ENCODE results near the gene GSTT2B. TPM values are rescaled to one million over a fixed set of nuclear protein-coding genes. Genes with fewer than 3 reads are reported as not detected.
"Not testable (repeated sequence)": the region's sequence is repeated elsewhere in the genome, so short reads cannot be mapped to it uniquely, and the experiment has no call there.

GSTT2B gene, protein sequence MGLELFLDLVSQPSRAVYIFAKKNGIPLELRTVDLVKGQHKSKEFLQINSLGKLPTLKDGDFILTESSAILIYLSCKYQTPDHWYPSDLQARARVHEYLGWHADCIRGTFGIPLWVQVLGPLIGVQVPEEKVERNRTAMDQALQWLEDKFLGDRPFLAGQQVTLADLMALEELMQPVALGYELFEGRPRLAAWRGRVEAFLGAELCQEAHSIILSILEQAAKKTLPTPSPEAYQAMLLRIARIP
- 6.3 and 7.5 TPM in 2 replicates for total RNA-seq (2014; rRNA removed; shearing (Covaris generic))

DNA sequence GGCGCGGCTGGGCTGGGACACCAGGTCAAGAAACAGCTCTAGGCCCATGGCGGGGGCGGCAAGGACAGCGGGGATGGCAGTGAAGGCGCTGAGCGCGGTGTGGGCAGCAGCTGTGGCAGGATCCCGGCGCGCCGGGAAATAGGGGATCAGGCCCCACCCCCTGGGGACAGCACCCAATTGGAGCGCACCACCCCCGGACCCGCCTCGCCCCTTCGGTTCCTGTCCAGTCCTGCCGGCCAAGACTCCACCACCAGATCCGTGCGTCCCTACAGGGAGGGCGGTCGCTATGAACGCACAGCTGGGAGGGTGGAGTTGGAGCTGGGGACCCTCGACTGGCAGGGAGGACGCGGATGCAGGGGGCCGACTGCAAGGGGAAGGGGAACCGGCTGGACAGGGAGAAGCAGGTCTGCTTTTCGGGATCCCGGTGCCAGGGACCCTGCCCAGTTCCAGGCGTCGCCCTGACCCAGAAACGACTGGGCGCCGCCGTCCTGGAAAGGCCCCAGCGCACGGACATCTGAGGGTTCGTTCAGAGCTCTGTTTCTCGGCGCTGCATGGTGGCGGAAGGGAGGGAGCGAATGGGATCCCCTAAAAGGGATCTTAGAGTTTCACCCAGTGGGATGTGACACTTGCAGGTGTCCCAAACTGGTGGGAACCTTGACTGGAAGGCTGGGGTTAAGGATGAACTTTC is at the start of gene GSTT2B:
Gene GSTT2B, minus strand, starts transcription at position 112 of the 688 bp plus-strand sequence. Its CDS starts 64 bp downstream, at position 48.
- DNase-seq (ENCODE audit: low spot score): not testable (repeated sequence)

DNA sequence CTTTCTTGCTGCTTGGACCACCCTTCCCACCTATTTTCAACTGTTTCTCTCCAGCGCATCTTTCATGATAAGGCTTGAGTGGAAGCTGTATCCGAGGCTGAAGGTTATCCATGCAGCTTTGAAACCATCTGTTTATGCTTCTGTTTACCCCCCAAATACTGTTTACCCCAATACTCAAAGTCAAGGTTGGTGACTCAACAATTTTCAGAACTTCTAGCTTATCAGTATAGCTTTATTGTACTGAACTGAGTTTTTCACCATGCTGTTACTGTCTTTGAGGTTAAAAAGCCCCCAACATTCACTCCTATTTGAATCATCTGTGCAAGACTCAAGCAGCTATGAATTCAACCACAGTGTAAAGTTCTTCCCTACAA is 49.0 kb upstream of the GSTT2B start:
- DNase-seq (ENCODE audit: low spot score): no peak

DNA sequence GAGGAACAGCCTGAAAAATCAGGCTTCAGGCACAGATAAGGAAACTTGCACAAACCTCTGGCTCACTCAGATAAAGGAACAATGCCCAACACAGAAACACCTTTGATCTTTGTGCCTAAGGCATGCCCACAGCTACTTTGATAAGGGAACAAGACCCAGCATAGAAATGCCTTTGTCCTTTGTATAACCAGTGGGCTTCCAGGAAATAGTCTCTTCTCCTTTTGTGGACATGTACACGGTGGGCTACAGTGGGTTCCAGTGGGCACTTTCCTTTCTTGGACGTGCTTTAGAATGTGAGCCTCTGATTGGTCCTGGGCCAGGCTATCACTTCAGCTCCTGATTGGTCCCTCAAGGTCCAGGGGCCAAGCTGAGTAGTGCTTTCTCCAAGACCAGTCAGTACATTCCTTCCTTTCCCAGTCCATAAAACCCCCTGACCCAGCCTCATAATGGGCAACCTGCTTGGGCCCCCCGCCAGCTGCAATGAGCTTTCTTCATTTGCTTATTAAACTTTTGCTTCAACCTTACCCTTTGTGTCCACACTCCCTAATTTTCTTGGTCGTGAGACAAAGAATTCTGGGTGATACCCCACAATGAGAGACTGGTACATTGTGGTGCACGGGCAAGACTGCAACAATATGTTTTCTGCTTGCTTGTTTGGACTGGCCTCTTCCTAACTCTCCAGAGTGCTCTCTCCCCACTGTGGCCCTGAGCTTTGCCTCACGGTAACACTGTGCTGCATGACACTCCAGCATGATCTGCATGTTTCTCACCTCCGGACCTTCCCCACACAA is 48.4 kb upstream of the GSTT2B start:
- DNase-seq (ENCODE audit: low spot score): no peak

DNA sequence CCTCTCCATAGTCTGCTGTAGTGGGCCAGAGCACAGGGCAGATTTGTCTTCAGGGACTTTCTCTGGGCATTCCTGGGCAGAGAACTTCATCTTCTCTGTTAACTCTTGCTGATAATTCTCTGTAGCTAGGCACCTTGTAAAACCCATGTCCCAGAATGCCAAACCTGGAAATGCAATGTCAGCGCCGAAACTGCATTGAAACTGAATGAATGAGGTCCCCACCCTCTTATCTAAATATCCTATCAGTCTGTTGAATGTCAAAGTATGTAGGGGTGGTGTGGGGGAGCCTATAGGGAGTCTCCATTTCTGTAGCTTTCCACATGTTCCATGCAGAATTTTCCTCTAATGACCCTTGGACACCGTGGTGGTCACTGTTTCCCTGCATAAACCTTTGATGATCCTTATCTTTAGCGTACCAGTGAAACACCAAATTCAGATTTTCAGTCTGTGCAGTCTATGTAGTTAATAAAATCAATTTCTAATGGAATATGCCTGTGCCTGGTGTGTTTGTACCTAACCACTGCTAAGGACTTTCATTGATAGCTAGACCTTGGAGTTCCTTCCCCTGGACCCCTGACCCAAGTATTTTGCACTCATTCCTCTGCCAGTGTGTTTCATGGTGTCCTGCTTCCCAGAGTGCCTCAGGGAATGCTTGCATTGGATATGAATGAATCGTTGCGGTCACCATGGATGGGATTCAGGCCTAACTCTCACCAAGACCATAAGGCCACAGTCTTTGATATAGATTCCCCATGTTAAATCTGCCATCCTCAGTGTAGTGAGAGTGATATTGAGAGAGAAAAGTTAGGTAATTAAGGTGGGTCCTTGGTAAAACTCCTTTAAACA is 47.6 kb upstream of the GSTT2B start:
- no peak for DNase-seq (ENCODE audit: low spot score)

DNA sequence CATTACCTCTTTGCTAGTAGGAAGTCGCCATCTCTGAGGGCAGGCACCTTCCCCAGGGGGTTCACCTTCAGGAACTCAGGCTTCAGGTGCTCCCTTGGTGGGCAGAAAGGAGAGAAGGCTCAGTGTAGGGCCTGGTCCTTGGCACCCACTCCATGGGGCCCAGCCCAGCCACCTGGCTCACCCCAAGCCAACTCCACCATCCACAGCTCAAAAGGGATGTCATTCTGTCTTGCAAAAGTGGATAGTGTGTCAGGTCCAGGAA is 47.0 kb upstream of the GSTT2B start:
- DNase-seq (ENCODE audit: low spot score): no peak

DNA sequence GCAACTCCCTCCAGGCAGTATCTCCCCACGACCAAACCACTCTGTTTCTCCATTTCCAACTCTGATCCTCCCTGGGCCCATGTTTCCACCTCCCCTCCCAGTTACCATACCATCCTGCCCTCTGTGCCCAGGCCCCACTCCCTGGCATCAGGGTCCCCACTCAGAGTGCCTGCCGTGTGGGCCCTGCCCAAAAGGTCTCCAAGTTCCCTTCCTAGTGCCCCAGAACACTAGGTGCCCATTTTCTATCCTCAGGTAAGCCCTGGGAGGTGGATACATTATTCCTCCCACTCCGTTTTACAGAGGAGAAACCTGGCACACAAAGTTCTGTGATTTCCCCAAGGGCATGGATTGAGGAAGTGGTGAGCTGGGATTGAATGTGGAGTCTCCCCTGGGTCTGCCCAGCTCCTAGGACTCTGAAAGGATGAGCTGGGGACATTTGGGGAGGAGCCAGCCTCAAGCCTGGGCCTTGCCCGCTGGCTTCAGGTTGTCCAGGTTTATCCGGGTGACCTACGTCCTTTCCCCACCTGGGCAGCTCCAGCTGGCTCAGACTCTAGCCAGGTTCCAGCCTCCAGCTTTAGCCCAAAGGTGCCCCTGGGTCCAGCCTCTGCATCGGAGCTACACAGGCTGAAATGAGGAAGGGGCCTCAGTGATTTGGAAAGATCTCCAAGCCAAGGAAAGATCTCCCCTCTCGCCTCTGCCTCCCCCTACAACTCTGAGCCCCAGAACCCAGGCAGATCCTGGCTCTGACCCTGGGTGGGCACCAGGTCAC is 46.4 kb upstream of the GSTT2B start:
- DNase-seq (ENCODE audit: low spot score): no peak

DNA sequence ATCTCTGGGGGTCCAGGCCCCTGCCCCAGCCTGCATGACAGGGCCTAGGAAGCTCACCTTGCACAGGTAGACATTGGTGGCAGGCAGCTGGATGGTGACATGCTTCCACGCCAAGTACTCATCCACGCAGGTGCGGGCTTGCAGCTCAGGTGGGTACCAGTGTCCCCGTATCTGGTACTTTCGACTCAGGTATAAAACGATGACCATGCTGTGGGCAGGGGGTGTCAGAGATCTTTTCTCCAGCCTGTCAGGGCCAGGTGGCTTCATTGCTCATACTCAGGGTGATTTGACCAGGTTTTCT is 45.9 kb upstream of the GSTT2B start:
- no peak for DNase-seq (ENCODE audit: low spot score)

DNA sequence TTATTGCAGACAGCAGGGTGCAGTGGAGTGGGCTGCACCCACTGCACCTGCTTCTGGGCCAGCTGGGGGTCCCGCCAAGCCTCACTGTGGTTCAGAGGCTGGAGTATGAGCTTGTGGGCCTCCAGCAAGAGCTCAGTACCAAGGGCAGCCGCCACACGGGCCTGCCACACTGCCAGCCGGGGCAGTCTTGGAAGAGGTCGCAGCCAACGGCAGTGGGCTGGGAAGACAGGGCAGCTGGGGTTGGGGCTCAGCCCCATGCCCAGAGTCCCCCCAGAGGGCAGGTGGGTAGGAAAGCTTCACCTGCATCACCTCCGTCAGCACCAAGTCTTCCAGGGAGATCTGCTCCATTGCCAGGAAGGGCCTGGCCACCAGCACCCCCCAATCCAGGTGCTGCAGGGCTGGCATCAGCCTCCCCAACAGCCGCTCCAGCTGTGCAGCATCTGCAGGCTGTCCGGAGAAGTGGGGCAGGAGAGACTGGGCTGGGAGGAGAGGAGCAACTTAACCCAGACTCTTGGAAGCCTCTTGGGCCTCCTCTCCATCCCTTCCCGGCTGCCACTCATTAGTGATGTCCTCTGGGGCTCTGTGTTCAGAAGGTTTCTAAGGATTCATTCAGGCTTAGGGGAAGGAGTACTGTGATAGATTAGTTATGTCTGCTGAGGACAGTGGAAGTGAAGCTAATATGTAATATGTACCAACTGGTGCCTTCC is 45.4 kb upstream of the GSTT2B start:
- DNase-seq (ENCODE audit: low spot score): no peak

DNA sequence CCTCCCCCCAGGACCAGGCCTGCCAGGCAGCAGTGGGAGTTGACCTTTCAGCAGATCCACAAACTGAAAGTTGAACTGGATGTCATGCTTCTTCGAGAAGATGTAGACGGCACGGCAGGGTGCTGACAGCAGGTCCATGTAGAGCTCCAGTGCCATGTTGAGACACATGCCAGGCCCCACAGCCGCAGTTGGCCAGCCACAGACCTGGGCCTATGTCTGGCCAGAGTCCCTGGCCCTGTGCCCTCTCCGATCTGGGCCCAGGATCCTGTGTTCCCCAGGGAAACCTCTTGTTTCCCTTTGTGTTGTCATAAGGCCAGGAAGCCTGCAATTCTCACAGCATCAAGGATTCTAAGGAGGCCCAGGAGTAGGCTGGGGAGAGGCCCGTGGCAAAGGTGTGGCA is 44.2 kb upstream of the GSTT2B start, which contains the start of gene GSTT4:
Gene GSTT4, minus strand, starts transcription at position 253 of the 400 bp plus-strand sequence. Its CDS starts 97 bp downstream, at position 156.
- DNase-seq (ENCODE audit: low spot score): no peak

DNA sequence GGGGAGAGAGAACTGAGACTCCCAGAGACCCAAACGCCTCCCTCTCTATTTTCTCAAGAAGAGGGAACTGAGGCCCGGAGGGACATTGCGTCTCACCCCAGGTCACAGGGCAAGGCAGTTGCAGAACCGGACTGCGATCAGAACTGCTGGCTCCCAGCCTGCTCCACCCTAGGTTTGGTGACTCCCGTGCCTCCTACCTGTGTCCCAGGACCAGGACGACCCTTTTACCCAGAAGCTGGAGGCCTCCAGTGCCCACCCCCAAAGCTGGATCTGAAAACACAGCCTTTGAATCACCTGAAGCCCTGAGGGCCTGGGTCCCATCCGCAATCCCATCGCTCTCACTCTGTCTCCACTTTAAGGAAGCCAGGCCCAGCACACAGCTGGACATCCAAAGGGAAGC is 42.9 kb upstream of the GSTT2B start:
- DNase-seq (ENCODE audit: low spot score): no peak

DNA sequence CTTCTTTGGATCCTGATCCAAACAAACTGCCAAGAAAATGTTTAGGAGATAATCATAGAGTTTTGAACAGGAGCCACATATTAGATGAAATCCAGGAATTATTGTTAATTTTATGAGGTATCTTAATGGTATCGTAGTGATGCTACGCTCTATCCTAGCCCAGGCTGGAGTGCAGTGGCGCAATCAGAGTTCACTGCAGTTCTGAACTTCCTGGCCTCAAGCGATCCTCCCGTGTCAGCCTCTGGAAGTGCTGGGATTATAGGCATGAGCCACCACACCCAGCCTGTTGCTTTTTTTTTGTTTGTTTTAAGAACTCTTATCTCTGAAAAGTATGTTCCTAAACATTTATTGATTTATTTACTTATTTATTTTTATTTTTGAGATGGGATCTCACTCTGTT is 41.9 kb upstream of the GSTT2B start:
- DNase-seq (ENCODE audit: low spot score): no peak

DNA sequence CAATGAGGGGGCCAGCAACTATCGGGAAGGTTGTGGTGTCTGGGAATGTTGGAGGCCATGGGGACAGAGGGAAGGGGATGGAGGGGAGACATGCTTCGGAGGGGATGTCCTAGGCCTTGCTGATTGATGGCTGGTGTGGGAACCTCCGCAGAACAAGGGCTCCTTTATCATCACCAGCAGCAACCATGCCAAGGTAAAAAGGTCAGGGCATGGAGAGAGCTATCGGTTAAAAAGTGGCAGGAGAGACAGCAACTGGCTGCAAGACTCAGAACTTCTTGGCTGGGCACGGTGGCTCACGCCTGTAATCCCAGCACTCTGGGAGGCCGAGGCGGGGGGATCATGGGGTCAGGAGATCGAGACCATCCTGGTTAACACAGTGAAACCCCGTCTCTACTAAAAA is 41.3 kb upstream of the GSTT2B start:
- no peak for DNase-seq (ENCODE audit: low spot score)

DNA sequence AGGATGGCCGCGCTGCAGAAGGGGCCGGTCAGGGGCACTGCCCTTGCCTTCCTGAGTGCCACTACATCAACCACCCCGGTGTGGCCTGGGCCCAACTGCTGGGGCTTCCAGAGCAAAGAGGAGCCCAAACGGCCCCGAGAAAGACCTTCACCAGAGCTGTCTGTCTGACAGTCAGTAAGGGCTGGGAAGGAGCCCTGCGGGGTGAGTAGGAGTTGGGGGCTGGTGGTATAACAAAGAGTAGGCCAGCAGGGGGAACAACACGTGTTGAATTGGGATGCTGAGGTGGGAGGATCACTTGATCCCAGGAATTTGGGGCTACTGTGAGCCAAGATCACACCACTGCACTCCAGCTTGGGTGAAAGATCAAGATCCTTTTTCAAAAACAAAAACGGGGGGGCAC is 40.3 kb upstream of the GSTT2B start:
- DNase-seq (ENCODE audit: low spot score): no peak

DNA sequence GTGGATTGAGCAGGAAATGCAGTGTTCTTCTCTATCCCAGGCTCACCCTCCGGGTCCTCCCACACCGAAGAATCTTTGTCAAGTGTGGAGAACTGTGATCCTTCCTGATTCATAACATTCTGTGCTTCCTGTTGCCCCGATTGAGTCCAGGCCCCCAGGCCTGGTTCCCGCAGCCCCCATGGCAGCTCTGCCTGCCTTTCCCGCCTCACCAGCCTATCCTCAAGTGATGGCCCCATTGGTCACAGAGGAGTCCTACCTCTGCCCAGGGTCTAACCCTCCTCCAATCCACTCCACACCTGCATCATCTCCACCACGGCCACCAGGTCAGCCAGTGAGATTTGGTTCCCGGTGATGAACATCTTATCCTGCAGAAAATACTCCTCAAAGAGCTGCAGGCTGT is 38.8 kb upstream of the GSTT2B start:
- not testable (repeated sequence) for DNase-seq (ENCODE audit: low spot score)

DNA sequence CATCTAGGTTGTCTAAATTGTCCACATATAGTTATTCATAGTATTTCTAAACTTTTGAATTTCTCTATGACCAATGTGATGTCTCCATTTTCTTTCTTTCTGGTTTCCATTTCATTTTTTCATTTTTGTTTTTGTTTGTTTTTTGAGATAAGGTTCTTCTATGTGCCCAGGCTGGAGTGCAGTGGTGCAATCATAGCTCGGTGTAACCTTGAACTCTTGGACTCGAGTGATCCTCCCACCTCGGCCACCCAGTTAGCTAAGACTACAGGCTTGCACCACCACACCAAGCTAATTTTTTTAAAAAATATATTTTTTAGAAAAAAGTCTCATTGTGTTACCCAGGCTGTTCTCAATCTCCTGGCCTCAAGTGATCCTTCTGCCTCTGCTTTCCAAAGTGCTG is 36.1 kb upstream of the GSTT2B start:
- no peak for DNase-seq (ENCODE audit: low spot score)

DNA sequence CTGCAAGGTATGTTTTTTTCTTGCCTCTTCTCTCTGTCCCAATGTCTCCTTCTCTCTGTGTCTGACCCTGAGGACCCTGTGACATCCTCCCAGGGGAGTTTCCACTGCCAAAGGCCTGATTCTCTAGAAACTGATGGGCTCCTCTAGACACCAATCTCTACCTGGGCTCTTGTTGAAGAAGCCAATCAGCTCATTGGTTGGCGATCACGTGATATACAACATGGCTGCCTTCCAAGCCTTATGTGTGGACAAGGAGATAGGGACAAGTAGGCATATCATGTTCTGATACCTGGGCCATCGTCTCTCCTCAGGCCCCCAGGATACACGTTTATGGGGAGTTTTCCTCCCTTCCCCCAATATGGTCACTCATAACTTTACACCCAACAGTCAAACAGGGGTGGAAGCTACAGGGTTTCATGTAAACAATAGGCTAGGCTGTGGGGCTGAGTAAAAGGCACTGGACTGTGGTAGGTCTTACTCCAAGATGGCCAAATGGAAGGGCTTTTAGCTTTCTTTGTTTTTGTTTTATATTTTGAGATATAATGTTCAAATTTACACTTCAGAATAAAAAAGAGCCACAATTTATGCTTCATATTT is 32.7 kb upstream of the GSTT2B start:
- not testable (repeated sequence) for DNase-seq (ENCODE audit: low spot score)

DNA sequence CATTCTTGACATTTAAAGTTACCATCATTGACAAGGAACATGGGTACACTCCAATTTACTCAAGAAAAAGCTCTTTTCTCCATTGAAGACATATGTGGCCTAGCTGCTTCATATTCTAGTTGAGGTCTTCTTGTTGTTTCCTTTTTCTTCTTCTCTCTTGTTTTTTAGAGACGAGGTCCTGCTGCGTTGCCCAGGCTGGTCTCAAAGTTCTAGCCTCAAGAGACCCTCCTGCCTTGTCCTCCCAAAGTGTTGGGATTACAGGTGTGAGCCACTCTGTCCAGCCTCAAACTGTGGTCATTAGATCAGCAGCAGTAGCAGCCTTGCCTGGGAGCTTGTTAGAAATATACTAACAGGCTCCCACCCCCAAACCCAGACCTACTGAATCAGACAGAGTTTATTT is 32.1 kb upstream of the GSTT2B start:
- DNase-seq (ENCODE audit: low spot score): not testable (repeated sequence)

DNA sequence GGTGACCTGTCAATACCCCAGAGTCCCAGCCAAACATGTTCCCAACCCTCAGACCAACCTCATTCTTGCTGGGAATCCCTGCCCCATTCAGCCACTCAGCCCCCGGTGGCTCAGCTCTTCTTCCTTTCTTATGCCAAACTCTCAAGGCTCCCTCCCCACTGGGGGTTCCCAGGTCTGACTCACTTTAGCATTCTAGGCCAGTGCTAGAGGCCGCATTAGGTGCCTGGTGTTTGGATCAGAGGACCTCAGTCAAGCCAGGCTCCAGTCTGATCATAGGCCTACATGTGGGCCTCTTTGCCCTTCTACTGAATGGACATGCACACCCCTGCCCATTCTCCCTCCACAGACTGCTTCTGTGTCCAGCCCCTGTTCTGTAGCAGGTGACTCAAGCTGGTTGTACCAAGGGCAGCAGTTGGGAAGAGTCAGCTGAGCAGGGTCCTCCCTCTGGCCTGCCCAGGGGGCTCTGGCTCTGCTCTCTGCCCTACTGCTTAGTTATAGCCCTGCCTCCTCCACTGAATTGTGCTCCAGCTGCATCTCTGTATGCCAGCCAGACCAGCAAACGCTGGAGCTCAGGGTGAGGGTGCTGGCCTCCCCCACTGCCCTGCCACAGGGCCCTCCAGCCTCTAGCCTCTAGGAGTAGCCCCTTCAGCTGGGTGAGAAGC is 28.7 kb upstream of the GSTT2B start:
- not testable (repeated sequence) for DNase-seq (ENCODE audit: low spot score)

DNA sequence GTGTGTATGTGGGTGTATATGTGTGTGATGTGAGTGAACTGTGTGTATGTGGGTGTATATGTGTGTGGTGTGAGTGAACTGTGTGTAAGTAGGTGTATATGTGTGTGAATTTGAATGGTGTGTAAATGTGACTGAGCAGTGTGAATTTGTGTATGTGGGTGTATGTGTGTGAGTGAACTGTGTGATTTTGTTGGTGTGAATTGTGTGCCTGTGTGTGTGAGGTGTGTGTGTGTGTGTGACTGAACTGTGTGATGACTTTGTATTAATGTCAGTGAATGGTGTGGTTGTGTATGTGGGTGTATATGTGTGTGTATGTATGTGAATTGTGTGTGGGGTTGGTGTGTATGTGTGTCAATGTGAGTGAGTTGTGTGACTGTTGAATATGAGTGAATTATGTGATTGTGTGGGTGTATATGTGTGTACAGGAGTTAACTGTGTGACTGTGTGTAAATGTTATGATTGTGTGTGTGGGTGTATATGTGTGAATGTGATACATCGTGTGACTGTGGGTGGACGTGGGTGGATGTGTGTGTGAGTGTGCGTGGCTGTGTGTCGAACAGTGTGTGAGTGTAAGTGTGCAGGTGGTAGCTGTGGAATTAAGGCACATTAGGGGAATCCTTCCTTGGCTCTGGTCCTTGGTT is 25.7 kb upstream of the GSTT2B start:
- DNase-seq (ENCODE audit: low spot score): not testable (repeated sequence)

Measured in A172 (cell line).